ENCODE results near the gene TSPAN15.
A peak's percentile ranks its signal among the peaks of the same experiment; 100 is the strongest.

The TSPAN15 gene

DNA sequence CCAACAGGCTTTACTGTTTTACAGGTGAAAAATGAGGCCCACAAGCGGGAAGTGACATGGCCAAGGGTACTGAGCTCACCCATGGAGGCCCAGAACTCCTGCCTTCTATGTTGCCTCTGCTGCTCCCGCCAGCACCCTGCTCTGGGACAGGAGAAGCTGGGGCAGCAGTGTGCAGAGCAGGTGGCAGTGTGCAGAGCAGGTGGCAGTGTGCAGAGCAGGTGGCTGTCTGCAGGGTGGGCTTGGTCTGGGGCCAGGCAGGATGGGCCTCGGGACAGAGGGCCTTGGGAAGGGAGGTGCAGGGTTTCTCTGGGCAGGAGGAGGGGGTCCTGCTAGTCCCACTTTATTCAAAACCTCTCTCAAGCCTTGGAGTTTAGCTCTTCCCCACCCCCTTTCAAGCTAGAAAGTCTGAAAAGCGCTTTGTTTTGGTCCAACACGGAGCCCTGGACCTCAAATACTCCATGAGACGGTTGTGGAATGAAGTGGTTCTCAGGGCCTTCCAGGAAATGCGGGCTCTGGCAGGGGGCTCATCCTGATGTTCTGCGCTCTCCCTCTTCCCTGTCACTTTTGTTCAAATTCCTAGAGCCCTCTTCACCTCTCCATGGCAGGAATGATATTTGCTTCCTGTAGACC lies 26.8 kb downstream of the TSPAN15 start:
- no peak overlapping the region for H3K27ac ChIP-seq
- TF ChIP-seq, protein P1, sequence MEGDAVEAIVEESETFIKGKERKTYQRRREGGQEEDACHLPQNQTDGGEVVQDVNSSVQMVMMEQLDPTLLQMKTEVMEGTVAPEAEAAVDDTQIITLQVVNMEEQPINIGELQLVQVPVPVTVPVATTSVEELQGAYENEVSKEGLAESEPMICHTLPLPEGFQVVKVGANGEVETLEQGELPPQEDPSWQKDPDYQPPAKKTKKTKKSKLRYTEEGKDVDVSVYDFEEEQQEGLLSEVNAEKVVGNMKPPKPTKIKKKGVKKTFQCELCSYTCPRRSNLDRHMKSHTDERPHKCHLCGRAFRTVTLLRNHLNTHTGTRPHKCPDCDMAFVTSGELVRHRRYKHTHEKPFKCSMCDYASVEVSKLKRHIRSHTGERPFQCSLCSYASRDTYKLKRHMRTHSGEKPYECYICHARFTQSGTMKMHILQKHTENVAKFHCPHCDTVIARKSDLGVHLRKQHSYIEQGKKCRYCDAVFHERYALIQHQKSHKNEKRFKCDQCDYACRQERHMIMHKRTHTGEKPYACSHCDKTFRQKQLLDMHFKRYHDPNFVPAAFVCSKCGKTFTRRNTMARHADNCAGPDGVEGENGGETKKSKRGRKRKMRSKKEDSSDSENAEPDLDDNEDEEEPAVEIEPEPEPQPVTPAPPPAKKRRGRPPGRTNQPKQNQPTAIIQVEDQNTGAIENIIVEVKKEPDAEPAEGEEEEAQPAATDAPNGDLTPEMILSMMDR (conservative IDR thresholded peaks at IDR 0.05), result no peak

DNA sequence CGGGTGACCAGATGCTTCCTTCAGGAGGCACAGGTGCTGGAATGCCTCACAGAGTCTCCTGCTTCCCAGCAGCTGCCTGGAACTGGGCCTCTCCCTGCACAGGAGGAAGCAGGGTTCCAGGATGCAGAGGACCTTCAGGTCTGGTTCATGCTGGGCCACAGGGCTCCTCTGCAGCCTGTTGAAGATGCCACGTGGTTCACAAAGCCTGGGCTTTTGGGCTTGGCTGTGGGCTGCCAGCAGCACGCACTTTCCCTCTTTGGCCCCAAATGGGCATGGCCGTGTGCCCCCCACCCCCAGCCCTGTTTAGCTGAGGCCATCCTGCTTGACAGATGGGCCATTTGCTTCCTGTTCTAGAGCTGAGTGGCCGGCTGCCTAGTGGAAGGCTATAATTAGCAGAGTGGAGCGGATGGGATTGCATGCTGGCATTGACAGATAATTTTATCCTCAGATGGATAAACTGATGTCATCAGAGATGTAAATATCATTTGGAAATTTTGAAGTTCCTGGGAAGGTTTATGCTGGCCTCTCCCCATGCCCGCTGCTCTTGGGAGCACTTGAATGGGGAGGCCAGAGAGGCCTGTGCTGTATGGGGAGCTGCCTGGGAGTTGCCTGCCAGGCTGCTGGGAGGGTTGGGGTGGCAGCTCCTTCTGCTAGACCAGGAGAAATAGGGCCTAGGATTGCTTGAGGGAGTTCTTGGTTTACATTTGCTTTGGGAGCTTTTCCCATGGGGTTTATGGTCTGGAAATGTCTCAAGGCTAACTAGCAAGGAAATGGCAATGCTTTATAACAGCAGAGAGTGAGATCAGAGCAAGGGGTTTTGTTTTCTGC lies 28.2 kb downstream of the TSPAN15 start:
- peak overlapping the region; percentile 66 for H3K27ac ChIP-seq

DNA sequence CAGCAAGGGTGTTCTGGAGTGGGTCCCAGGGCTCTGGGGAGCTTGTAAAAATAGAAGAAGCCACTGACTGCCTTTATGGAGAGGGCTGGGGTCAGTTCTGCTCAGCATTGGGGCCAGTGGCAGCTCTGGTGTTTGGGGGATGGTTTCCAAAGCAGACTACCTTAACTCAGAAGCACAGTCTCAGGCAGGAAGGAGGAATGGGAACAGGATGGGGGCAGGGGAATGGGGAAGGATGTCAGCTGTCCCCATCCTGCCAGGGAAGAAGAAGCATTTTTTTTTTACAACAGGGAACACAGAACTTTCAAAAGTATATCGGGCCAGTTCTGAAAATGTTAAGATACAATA lies 28.8 kb downstream of the TSPAN15 start:
- TF ChIP-seq, protein P1 (conservative IDR thresholded peaks at IDR 0.05), result no peak
- H3K27ac ChIP-seq, result peak overlapping the region; percentile 66

More for the DNA sequence above, 28.2 kb downstream of the TSPAN15 start:
- TF ChIP-seq, protein P1 (conservative IDR thresholded peaks at IDR 0.05), result no peak

DNA sequence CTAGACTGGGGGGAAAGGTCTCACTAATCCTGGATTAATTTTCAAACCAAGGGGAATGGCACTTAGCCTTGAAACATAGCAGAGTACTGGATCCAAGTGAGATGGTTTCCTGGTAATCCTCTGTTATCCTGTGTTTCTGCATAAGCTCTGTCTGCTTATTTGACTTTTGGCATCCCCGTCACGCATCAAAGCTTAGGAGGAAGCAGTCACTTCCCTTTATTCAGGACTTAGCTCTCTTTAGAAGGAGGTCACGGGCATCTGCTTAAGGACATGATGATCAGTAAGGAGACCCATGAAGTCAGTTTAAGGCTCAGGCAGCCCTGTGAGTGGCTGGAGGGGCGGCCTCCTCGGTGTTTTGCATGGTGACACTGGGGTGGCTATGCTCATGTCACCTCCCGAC lies 30.0 kb downstream of the TSPAN15 start:
- peak overlapping the region; percentile 66 for H3K27ac ChIP-seq

DNA sequence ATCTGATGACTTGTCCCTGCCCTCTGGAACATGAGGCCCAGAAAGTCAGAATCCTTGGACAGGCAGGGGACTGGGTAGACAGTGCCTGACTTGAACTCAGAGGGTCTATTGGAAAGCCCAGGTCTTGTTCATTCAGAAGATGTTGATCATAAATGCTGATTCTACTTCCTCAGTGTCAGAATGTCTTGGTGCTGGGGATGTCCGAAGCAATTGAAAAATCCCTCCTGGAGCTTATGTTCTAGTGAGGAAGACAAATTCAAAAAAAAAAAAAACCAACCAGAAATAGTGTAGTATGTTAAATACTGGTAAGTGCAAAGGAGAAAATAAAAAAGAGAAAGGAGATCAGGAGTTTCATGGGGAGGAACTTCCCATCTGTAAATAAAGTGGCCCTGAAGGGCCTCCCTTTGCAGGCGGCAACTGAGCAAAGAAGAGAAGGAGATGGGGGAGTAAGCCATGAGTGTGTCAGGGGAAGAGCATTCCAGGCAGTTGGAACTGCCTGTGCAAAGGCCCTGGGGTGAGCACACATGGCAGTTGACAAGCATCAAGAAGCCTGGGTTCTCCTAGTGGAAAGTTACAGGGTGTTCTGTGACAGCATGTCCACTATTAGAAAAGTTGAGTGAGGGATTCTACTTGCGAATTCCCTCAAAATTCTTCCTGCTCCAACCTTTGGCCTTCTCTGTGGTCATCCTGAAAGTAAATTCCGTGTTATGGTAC lies 30.7 kb downstream of the TSPAN15 start:
- TF ChIP-seq, protein P1 (conservative IDR thresholded peaks at IDR 0.05), result no peak

More for the DNA sequence above, 30.0 kb downstream of the TSPAN15 start:
- TF ChIP-seq, protein P1 (conservative IDR thresholded peaks at IDR 0.05), result no peak

DNA sequence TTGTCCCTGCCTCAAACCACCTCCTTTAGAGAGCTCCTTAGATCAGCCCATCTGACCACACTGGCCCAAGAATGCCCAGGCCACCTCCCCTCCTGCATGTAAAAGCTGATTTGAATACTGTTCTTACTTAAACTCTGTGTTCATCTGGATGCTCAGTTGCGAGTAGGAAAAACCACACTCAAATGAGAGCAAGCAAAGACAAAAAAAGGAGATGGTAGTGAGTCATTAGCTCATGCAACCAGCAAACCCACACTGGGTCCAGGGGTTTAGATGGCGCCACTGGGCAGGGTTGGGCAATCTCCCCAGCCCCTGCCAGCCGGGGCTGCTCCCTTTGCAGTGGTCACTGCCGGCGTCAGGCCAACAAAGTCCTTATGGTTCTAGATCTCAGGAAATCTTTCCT lies 32.7 kb downstream of the TSPAN15 start:
- TF ChIP-seq, protein P1 (conservative IDR thresholded peaks at IDR 0.05), result no peak
- no peak overlapping the region for H3K27ac ChIP-seq

More for the DNA sequence above, 30.7 kb downstream of the TSPAN15 start:
- H3K27ac ChIP-seq, result peak overlapping the region; percentile 66

DNA sequence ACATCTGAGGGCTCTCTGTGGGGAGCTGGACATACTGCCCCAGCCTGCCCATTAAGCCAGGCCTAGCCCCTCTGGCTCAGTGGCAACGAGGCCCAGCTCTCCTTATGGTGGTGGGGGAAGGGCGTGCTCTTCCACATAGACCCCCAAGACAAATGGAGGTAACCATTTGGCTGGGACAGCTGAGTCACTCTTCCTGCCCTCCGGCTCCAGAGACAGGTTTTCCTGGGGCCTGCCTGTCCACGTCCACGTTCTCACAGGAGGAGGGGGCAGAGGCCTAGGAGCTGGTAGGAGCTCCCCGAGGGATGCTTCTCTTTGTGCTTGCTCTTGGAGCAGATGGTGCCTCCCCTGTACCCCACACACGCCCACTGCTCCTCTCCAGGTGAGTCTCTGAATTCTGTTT lies 33.5 kb downstream of the TSPAN15 start:
- TF ChIP-seq, protein P1 (conservative IDR thresholded peaks at IDR 0.05), result no peak
- H3K27ac ChIP-seq, result no peak overlapping the region

All from VCaP (cell line).